Measurements from ENCODE around the gene EXOSC3. TPM values are rescaled to one million over a fixed set of nuclear protein-coding genes. Genes with fewer than 3 reads are reported as not detected.
"Not testable (repeated sequence)": the region's sequence is repeated elsewhere in the genome, so short reads cannot be mapped to it uniquely, and the experiment has no call there.

Gene EXOSC3
- total RNA-seq, 1 donor from 2014 or later = 69.9 TPM

- no peak for TF ChIP-seq CTCF (IDR thresholded peaks at IDR 0.05)
- no peak overlapping the region for H3K4me3 Mint-ChIP-seq
- H3K27me3 Mint-ChIP-seq = no peaks in the 10 kb centered on the region
- H3K9me3 Mint-ChIP-seq = no peaks in the 10 kb centered on the region
- no peaks in the 10 kb centered on the region for H3K4me1 Mint-ChIP-seq
- no peak overlapping the region for H3K27ac Mint-ChIP-seq
- CTCF ChIA-PET = no interaction called here
- intact Hi-C loops (cut with micrococcal nuclease) = loop anchor here (10.0 kb wide), 1 partner anchor 78 kb away; no protein-coding TSS in a partner anchor
- ATAC-seq (ENCODE audit: low read depth) (no peak), DNase-seq (no peak)
- POLR2A ChIA-PET = interaction anchor here (0.6 kb wide), 1 partner anchor 35 kb away, joined by 6 read pairs; no protein-coding TSS in a partner anchor
- H3K36me3 Mint-ChIP-seq (ENCODE audit: low read depth) = peaks cover 75% of the 10 kb centered on the region
These were observed 8.5 kb downstream of the EXOSC3 start for GRCh38 chr9:37776328-37776727.

GRCh38 chr9:37775216-37775919 lies 9.5 kb downstream of the EXOSC3 start:
- CTCF ChIA-PET = no interaction called here
- H3K36me3 Mint-ChIP-seq (ENCODE audit: low read depth) = peaks cover 72% of the 10 kb centered on the region

GRCh38 chr9:37769995-37770394 lies 14.9 kb downstream of the EXOSC3 start:
- Mint-ChIP-seq H3K27me3 (no peaks in the 10 kb centered on the region), H3K4me3 (no peak overlapping the region), H3K4me1 (no peaks in the 10 kb centered on the region), H3K36me3 (ENCODE audit: low read depth) (peaks cover 60% of the 10 kb centered on the region), H3K9me3 (no peaks in the 10 kb centered on the region), H3K27ac (no peak overlapping the region)
- DNase-seq = no peak
- no peak for TF ChIP-seq CTCF (IDR thresholded peaks at IDR 0.05)
- ChIA-PET POLR2A (interaction anchor here (0.6 kb wide), 1 partner anchor 115 kb away, joined by 4 read pairs; no protein-coding TSS in a partner anchor), CTCF (no interaction called here)
- no peak for ATAC-seq (ENCODE audit: low read depth)
- intact Hi-C loops (cut with micrococcal nuclease) = loop anchor here (10.0 kb wide), 1 partner anchor 85 kb away; no protein-coding TSS in a partner anchor

More at GRCh38 chr9:37775216-37775919, 9.5 kb downstream of the EXOSC3 start:
- DNase-seq = no peak
- Mint-ChIP-seq H3K27me3 (no peaks in the 10 kb centered on the region), H3K4me3 (no peak overlapping the region), H3K9me3 (no peaks in the 10 kb centered on the region), H3K27ac (no peak overlapping the region), H3K4me1 (no peaks in the 10 kb centered on the region)
- TF ChIP-seq CTCF (IDR thresholded peaks at IDR 0.05) = no peak
- ATAC-seq (ENCODE audit: low read depth) = no peak
- intact Hi-C loops (cut with micrococcal nuclease) = loop anchor here (10.0 kb wide), 1 partner anchor 79 kb away; no protein-coding TSS in a partner anchor
- POLR2A ChIA-PET = no interaction called here

GRCh38 chr9:37769306-37769705 lies 15.6 kb downstream of the EXOSC3 start:
- no peaks in the 10 kb centered on the region for H3K9me3 Mint-ChIP-seq
- H3K4me3 Mint-ChIP-seq = no peak overlapping the region
- DNase-seq (no peak), ATAC-seq (ENCODE audit: low read depth) (no peak)
- peaks cover 58% of the 10 kb centered on the region for H3K36me3 Mint-ChIP-seq (ENCODE audit: low read depth)
- H3K4me1 Mint-ChIP-seq = no peaks in the 10 kb centered on the region
- CTCF ChIA-PET = no interaction called here
- POLR2A ChIA-PET = interaction anchor here (0.6 kb wide), 1 partner anchor 116 kb away, joined by 4 read pairs; no protein-coding TSS in a partner anchor
- no peak overlapping the region for H3K27ac Mint-ChIP-seq
- intact Hi-C loops (cut with micrococcal nuclease) = no loop called here
- H3K27me3 Mint-ChIP-seq = no peaks in the 10 kb centered on the region
- no peak for TF ChIP-seq CTCF (IDR thresholded peaks at IDR 0.05)

- H3K4me3 Mint-ChIP-seq; H3K4me1 Mint-ChIP-seq; POLR2A ChIA-PET; ATAC-seq (ENCODE audit: low read depth); H3K27ac Mint-ChIP-seq; intact Hi-C loops (cut with micrococcal nuclease); H3K9me3 Mint-ChIP-seq; CTCF ChIA-PET; H3K27me3 Mint-ChIP-seq; DNase-seq: not testable (repeated sequence)
- H3K36me3 Mint-ChIP-seq (ENCODE audit: low read depth) = peaks cover 57% of the 10 kb centered on the region
These were observed 19.6 kb downstream of the EXOSC3 start for GRCh38 chr9:37765263-37765662.
